HEK293T (cell line): ENCODE results near the gene ITGB6.

ENCODE experiments used
- CTCF ChIA-PET: fragments of 350-600 bp; formaldehyde crosslinking; extraction: SDS; loops from one replicate; lab custom pipeline; 2021; ENCODE audit warnings: antibody characterized with exemption, inconsistent platforms; lab: Yijun Ruan, JAX
- POLR2A ChIA-PET: fragments of 350-600 bp; formaldehyde crosslinking; extraction: SDS; loops from one replicate; lab custom pipeline; 2020; ENCODE audit warnings: antibody characterized with exemption, inconsistent platforms; lab: Yijun Ruan, JAX
- DNase-seq: peaks from one replicate; pipeline ENCODE4 v3.0.0; 2012; ENCODE audit warnings: mixed read lengths; ENCODE audit errors: extremely low spot score
- ARNT ChIP-seq: fragments of 450-650 bp; IDR thresholded peaks from 2 replicates; pipeline ENCODE4 v1.6.1; 2017; ENCODE audit warnings: mild to moderate bottlenecking
- BHLHE40 ChIP-seq: fragments of 450-650 bp; IDR thresholded peaks from 2 replicates; pipeline ENCODE4 v1.6.1; 2016; ENCODE audit warnings: mild to moderate bottlenecking, moderate library complexity, borderline replicate concordance
- CTBP1 ChIP-seq: fragments of 450-650 bp; IDR thresholded peaks from 2 replicates; pipeline ENCODE4 v1.6.1; 2016; ENCODE audit warnings: borderline replicate concordance
- ELF4 ChIP-seq: fragments of 450-650 bp; IDR thresholded peaks from 2 replicates; pipeline ENCODE4 v1.6.1; 2017; ENCODE audit warnings: antibody characterized with exemption
- FOXA1 ChIP-seq: fragments of 450-650 bp; IDR thresholded peaks from 2 replicates; pipeline ENCODE4 v1.6.1; 2016; ENCODE audit warnings: mild to moderate bottlenecking
- FOXK2 ChIP-seq: fragments of 450-650 bp; IDR thresholded peaks from 2 replicates; pipeline ENCODE4 v1.6.1; 2016; ENCODE audit warnings: mild to moderate bottlenecking
- FOXM1 ChIP-seq: fragments of 450-650 bp; IDR thresholded peaks from 2 replicates; pipeline ENCODE4 v1.6.1; 2017; ENCODE audit warnings: mild to moderate bottlenecking, borderline replicate concordance
- HDGF ChIP-seq: fragments of 450-650 bp; IDR thresholded peaks from 2 replicates; pipeline ENCODE4 v1.6.1; 2017; ENCODE audit warnings: antibody characterized with exemption, borderline replicate concordance
- L3MBTL2 ChIP-seq: fragments of 450-650 bp; conservative IDR thresholded peaks from 2 replicates; pipeline ENCODE4 v1.6.1; 2016; ENCODE audit warnings: mild to moderate bottlenecking
- LEF1 ChIP-seq: fragments of 450-650 bp; IDR thresholded peaks from 2 replicates; pipeline ENCODE4 v1.6.1; 2017; ENCODE audit warnings: mild to moderate bottlenecking, borderline replicate concordance
- NFRKB ChIP-seq: fragments of 450-650 bp; IDR thresholded peaks from 2 replicates; pipeline ENCODE4 v1.6.1; 2016; ENCODE audit warnings: mild to moderate bottlenecking, moderate library complexity
- PKNOX1 ChIP-seq: fragments of 450-650 bp; IDR thresholded peaks from 2 replicates; pipeline ENCODE4 v1.6.1; 2016
- SP1 ChIP-seq: fragments of 450-650 bp; IDR thresholded peaks from 2 replicates; pipeline ENCODE4 v1.6.1; 2017
- SUZ12 ChIP-seq: fragments of 450-650 bp; IDR thresholded peaks from 2 replicates; pipeline ENCODE4 v1.6.1; 2016; ENCODE audit warnings: mild to moderate bottlenecking
- TARDBP ChIP-seq: fragments of 450-650 bp; IDR thresholded peaks from 2 replicates; pipeline ENCODE4 v1.6.1; 2016
- ZNF384 ChIP-seq: fragments of 450-650 bp; IDR thresholded peaks from 2 replicates; pipeline ENCODE4 v1.6.1; 2016

Gene ITGB6

GRCh38 chr2:160085662-160086061 lies 114.4 kb downstream of the ITGB6 start:
- ChIA-PET POLR2A (no interaction called here), CTCF (no interaction called here)
- DNase-seq, result no peak
- TF ChIP-seq CTBP1 (no peak), FOXA1 (no peak), ZNF384 (no peak), FOXM1 (no peak), L3MBTL2 (no peak), LEF1 (no peak), PKNOX1 (no peak), TARDBP (no peak), HDGF (no peak), FOXK2 (no peak), ELF4 (no peak), SP1 (no peak), SUZ12 (no peak), NFRKB (no peak), BHLHE40 (no peak), ARNT (no peak)

GRCh38 chr2:160077912-160078810 lies 121.9 kb downstream of the ITGB6 start:
- ChIA-PET CTCF (no interaction called here), POLR2A (no interaction called here)
- no peak for TF ChIP-seq ELF4
- TF ChIP-seq HDGF, result no peak
- no peak for TF ChIP-seq PKNOX1
- no peak for TF ChIP-seq FOXA1
- TF ChIP-seq LEF1, result no peak
- TF ChIP-seq CTBP1, result no peak
- no peak for TF ChIP-seq ARNT
- no peak for TF ChIP-seq NFRKB
- TF ChIP-seq SP1, result no peak
- TF ChIP-seq TARDBP, result no peak
- no peak for TF ChIP-seq FOXK2
- TF ChIP-seq FOXM1, result no peak
- no peak for TF ChIP-seq BHLHE40
- no peak for TF ChIP-seq SUZ12
- no peak for TF ChIP-seq ZNF384
- TF ChIP-seq L3MBTL2, result no peak
- no peak for DNase-seq

GRCh38 chr2:160076914-160077313 lies 123.2 kb downstream of the ITGB6 start:
- POLR2A ChIA-PET, result no interaction called here

GRCh38 chr2:160076241-160076640 lies 123.8 kb downstream of the ITGB6 start:
- ChIA-PET CTCF (no interaction called here), POLR2A (no interaction called here)
- TF ChIP-seq TARDBP (no peak), SUZ12 (no peak), NFRKB (no peak), L3MBTL2 (no peak), BHLHE40 (no peak), CTBP1 (no peak), SP1 (no peak), FOXK2 (no peak), FOXM1 (no peak), ARNT (no peak), HDGF (no peak)
- DNase-seq, result no peak

More at GRCh38 chr2:160076914-160077313, 123.2 kb downstream of the ITGB6 start:
- CTCF ChIA-PET, result no interaction called here
- TF ChIP-seq PKNOX1 (no peak), BHLHE40 (no peak), ELF4 (no peak), SP1 (no peak), FOXA1 (no peak), L3MBTL2 (no peak), ZNF384 (no peak), FOXK2 (no peak), ARNT (no peak), LEF1 (no peak), NFRKB (no peak), FOXM1 (no peak), TARDBP (no peak), HDGF (no peak), SUZ12 (no peak), CTBP1 (no peak)
- DNase-seq, result no peak

- DNase-seq, result no peak
- CTCF ChIA-PET, result interaction anchor here (0.6 kb wide), 1 partner anchor 587 kb away, joined by 4 read pairs; no protein-coding TSS in a partner anchor
- POLR2A ChIA-PET, result no interaction called here
- TF ChIP-seq FOXK2 (no peak), FOXA1 (no peak), SP1 (no peak), ELF4 (no peak), ZNF384 (no peak), HDGF (no peak), SUZ12 (no peak), FOXM1 (no peak), ARNT (no peak), TARDBP (no peak), L3MBTL2 (no peak), NFRKB (no peak), BHLHE40 (no peak), PKNOX1 (no peak), CTBP1 (no peak), LEF1 (no peak)
These were observed 124.9 kb downstream of the ITGB6 start for GRCh38 chr2:160075171-160075570.
